ENCODE data around the gene IGSF21.

DNA sequence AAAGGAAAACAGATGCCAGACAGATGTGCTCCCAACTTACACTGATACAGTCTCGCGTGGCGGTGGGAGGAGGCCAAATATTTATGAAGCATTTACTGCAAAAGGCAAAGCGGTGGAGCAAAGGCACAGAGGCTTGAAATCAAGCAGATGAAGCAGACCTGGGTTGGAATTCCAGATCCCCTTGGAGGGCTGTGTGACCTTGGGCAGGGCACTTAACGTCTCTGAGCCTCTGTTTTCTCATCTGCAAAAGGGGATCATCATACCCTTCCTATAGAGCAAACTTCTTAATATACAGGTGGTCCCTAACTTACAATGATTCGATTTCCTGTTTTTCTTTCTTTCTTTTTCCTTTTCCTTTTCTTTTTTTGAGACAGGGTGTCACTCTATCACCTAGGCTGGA is 54.1 kb downstream of the IGSF21 start:
- TF ChIP-seq EZH2 (optimal IDR thresholded peaks at IDR 0.05; ENCODE audit: low read depth, low read length) = no peak
- TF ChIP-seq CTCF (IDR thresholded peaks at IDR 0.05; ENCODE audit: low read length) = no peak
